Fibroblast of skin of right biceps (primary cell): ENCODE data around the gene PLEKHB1.

ENCODE experiments used
- DNase-seq: peaks from one replicate; pipeline ENCODE4 v3.0.0-alpha.2; 2013

Gene PLEKHB1, protein sequence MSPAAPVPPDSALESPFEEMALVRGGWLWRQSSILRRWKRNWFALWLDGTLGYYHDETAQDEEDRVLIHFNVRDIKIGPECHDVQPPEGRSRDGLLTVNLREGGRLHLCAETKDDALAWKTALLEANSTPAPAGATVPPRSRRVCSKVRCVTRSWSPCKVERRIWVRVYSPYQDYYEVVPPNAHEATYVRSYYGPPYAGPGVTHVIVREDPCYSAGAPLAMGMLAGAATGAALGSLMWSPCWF

GRCh38 chr11:73645972-73646631 lies at the start of gene PLEKHB1:
Gene PLEKHB1, plus strand, starts transcription at chr11:73646581. Its CDS starts 28 bp downstream, at chr11:73646609.
- DNase-seq = peak; percentile 11

GRCh38 chr11:73597336-73597955 lies 48.9 kb upstream of the PLEKHB1 start:
- DNase-seq = no peak

GRCh38 chr11:73597956-73598718 lies 48.2 kb upstream of the PLEKHB1 start, which contains the start of gene FAM168A:
Gene FAM168A, minus strand, starts transcription at chr11:73598112. Its CDS starts 129,638 bp downstream, at chr11:73468474.
- peak; percentile 98 for DNase-seq

GRCh38 chr11:73598719-73599379 lies 47.5 kb upstream of the PLEKHB1 start:
- DNase-seq = no peak

- DNase-seq = no peak
Observed at GRCh38 chr11:73612601-73613140, 33.7 kb upstream of the PLEKHB1 start.

DNA sequence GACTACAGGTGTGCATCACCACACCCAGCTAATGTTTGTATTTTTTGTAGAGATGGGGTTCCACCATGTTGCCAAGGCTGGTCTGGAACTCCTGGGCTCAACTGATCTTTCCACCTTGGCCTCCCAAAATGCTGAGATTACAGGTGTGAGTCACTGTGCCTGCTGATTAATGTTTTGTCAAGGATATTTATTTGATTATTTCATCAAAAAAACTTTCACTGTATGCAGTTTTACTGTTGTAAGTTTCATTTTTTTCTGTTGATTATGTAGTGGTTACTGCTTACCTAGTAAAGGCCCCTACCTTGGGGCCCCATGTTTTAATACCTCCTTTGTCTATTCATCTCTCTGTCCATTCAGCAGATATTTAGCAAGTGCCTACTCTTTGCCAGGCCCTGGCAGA lies 31.8 kb upstream of the PLEKHB1 start:
- DNase-seq = no peak

DNA sequence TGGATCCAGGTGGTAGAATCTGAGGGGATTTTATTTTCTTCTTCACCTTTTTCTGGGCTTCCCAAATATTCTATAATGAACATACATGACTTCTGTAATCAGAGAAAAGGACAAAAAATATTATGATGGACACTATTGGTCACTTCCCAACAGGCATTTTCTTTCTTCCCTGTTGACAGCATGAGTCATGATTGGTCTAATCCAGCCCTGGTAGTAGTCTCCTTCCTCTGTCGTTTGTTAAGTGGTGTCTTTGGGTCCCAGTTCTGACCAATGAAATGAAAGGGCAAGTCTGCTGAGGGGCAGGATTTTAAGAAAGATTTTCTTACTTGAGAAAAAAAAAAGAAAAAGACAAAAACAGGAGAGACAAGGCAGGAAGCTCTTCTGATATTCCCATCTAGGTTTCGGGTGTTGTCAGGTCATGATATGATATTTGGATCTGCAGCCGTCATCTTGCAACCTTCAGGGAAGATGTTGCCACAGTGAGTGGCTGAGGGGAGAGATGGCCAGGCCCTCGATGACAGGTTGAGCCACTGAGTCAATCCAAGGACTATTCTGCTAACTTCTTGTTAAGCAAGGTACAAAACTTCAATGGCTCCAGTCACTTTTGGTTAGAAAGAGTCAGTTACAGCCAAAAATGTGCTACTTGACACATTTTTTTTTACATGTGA lies 23.3 kb upstream of the PLEKHB1 start:
- peak; percentile 7 for DNase-seq

GRCh38 chr11:73623686-73624085 lies 22.7 kb upstream of the PLEKHB1 start:
- peak; percentile 16 for DNase-seq

DNA sequence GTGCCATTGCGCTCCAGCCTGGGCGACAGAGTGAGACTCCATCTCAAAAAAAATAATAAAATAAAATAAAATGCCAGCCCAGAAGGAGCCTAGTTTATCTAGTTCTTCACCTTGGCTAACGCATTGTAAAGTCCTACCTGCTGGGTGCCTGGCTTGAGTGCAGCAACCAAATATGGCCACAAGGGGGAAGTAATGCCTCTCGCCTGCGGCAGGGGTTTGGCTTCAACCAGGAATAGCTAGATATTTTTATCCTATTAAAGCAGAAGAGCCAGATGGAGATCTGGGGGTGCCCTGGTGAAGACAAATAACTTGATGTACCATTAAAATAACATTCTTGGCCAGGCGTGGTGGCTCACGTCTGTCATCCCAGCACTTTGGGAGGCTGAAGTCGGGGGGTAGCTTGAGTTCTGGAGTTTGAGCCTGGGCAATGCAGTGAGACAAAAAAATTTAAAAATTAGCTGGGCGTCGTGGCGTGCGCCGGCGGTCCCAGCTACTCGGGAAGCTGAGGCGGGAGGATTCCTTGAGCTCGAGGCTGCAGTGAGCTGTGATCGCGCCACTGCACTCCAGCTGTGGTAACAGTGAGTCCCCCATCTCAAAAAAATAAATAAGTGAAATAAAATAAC lies 20.6 kb upstream of the PLEKHB1 start:
- DNase-seq = peak; percentile 61

- DNase-seq = no peak
Observed at GRCh38 chr11:73629907-73630306, 16.5 kb upstream of the PLEKHB1 start.

DNA sequence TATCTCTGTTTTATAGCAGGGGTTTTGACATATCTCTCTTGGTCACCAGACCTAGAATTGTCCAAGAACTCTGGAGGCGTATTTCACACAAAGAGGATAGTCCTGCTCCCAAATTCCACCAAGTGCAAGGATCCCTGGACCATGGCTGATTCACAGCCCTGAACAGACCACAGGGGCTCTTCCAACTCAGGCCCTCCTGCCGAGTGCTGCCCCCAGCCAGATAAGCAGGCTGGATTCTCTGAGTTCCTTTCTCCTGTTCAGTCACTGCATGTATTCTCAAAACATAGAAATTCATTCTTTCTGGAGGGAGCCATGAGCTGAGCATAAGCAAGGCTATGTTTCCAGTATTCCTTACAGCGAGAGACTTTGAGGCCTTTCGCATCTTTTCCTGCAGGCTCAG lies 13.4 kb upstream of the PLEKHB1 start:
- DNase-seq = no peak

DNA sequence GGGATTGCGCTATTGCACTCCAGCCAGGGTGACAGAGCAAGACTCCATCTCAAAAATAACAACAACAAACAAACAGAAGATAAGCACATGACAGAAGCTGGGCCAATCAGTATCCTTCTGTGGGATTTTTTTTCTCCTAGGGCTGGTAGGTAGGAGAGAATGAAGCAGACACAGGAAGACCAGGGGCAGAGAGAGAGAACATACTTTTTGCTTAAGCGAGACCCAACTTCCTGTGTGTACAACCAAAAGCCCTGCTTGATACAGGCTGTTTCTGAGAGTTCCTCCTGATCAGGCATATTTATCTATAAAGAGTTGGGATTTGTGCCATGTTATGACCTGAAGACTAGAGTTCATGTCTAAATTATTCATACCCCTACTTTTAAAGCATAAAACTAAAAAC lies 12.4 kb upstream of the PLEKHB1 start:
- no peak for DNase-seq

DNA sequence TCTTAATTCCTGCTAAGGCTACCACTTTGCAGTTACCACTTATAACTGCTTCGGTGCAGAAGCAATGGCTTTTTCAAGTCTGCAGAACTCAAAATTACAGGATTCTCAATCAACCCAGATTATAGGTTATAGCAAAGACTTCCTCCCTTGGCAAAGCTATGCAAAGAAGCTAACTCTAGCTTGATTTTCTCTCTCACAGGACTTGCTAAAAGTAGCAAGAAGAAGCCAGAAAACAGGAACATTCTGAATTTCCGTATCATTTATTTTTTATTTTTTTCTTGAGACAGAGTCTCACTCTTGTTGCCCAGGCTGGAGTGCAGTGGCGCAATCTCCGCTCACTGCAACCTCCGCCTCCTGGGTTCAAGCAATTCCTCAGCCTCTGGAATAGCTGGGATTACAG lies 10.7 kb upstream of the PLEKHB1 start:
- DNase-seq = no peak

GRCh38 chr11:73636249-73636648 lies 10.1 kb upstream of the PLEKHB1 start:
- DNase-seq = no peak

- no peak for DNase-seq
Observed at GRCh38 chr11:73637012-73637411, 9.4 kb upstream of the PLEKHB1 start.

GRCh38 chr11:73640592-73640991 lies 5.8 kb upstream of the PLEKHB1 start:
- no peak for DNase-seq

- DNase-seq = no peak
Observed at GRCh38 chr11:73641668-73642067, 4.7 kb upstream of the PLEKHB1 start.

- DNase-seq = peak; percentile 22
Observed at GRCh38 chr11:73645121-73645969, 1.0 kb upstream of the PLEKHB1 start.

DNA sequence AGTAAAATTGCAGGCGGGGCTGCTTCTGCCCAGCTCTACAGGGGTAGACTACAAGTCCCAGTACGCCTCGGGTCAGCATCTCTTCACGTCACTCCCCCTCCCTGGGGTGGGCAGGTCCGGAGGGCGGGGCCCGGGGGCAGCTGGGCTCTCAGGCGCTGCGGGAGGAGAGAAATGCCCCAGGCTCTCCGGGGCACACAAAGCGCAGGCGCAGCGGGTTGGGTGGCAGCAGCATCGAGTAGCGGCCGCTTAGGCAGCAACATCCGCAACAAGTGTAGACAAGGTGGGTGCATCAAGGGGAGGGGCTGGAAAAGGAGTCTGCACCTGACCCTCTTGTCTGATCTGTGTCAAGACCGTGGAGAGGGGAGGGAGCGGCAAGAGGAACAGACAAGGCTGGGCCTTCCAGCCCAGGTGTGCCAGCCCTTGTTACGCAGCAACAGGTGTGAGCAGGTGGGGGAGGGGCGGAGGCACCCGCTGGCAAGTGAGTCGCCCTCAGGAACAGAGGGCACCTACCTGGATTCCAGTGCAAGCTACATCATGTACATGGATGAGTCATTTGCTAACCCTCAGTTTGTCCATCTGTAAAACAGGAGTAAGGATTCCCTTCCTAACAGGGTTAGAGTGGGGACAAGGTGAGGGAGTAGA lies 1.2 kb downstream of the PLEKHB1 start:
- DNase-seq = peak; percentile 67

GRCh38 chr11:73648121-73648520 lies 1.7 kb downstream of the PLEKHB1 start:
- DNase-seq = no peak
